GM12801 (cell line): ENCODE results near the gene SHISA9.

Source experiments
- TF ChIP-seq, protein P1 (sequence below): IDR thresholded peaks from one replicate; pipeline ENCODE4 v1.5.1; 2011; ENCODE audit warnings: control low read depth; ENCODE audit not compliant: insufficient read length; ENCODE audit errors: extremely low read depth

The SHISA9 gene

DNA sequence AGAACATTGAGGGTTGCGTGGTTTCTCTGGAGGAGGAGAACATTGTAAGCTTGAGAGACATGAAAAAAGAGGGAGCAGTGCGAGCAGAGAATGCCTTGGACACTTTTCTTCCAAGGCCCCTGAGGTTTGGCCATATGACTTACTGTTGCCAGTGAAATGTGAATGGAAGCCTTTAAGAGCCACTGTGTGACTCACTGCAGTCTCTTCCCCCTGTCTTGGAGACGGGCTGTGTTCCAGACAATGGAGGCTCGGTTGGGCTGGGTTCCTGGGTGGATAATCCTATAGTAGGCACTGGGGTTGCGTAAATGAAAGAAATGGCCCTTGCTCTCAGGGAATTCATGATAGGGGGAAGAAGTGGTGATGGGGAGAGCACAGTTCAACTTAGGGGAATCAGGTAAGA, 75.5 kb downstream of the SHISA9 start:
- TF ChIP-seq, protein P1, sequence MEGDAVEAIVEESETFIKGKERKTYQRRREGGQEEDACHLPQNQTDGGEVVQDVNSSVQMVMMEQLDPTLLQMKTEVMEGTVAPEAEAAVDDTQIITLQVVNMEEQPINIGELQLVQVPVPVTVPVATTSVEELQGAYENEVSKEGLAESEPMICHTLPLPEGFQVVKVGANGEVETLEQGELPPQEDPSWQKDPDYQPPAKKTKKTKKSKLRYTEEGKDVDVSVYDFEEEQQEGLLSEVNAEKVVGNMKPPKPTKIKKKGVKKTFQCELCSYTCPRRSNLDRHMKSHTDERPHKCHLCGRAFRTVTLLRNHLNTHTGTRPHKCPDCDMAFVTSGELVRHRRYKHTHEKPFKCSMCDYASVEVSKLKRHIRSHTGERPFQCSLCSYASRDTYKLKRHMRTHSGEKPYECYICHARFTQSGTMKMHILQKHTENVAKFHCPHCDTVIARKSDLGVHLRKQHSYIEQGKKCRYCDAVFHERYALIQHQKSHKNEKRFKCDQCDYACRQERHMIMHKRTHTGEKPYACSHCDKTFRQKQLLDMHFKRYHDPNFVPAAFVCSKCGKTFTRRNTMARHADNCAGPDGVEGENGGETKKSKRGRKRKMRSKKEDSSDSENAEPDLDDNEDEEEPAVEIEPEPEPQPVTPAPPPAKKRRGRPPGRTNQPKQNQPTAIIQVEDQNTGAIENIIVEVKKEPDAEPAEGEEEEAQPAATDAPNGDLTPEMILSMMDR = no peak

DNA sequence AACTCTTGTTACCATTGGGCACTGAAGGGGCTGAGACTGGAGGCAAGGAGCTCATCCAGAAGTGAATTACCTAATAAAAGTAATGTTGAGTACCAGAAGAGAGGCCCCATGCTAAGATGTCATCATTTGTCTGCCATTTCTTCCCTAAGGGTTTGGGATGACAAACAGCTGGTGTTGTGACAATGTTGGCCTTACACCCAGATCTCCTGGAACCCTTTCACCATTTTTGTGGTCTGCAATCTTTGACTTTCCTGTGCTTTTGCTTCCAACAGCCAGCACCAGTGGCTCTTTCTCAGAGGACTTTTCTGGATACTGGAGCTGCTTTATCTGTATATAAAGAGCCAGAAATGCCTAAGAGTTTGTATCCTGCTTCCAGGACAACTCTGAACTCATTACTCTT, 84.1 kb downstream of the SHISA9 start:
- TF ChIP-seq, protein P1 = no peak

DNA sequence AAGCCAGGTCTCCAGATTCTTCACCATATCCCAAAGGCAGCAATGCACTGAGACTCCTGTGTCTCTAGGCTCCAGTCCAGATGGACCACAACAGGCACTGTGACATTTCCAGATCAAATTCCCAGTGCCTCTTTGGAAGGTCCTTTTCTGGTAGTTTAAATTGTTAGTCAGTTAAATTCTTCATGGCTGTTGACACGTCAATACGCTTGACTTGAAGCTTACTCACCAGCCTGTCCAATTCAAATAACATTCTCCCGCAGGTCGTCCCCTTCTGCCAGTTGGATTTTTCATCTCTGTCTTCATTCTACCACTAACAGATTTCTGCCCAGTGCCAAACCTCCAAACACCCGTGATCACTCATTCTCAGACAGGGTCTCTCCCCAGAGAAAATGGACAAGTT, 86.7 kb downstream of the SHISA9 start:
- TF ChIP-seq, protein P1 = no peak

DNA sequence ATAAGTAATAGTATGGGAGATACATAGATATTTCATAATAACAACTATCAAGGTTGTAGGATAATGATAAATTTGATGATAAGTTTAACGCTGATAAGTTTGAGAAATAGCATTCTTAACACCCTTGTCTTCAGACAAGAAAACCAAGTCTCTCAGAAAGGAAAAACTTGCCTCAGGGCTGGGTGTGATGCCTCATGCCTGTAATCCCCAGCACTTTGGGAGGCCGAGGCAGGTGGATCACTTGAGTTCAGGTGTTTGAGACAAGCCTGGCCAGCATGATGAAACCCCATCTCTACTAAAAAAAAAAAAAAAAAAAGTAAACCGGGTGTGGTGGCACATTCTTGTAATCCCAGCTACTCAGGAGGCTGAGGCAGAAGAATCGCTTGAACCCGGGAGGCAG, 90.7 kb downstream of the SHISA9 start:
- TF ChIP-seq, protein P1 = no peak

DNA sequence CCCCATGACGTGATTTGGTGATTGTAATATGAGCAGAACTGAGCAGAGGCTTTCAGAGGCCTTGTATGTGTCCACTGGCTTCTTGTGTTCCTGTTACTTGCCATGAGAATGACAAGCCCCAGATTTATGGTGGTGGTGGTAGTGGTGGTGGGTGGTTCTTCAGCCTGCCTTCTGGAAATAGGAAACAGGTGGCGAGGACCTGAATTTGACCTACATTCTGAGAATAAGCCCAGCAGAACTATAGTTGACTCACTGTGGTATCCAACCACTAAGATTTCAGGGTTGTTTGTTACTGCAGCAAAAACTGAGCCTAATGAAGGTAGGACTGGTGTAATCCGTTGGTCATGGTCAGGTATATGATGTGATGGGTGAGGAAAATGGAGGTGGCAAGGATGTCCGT, 93.0 kb downstream of the SHISA9 start:
- TF ChIP-seq, protein P1 = no peak

DNA sequence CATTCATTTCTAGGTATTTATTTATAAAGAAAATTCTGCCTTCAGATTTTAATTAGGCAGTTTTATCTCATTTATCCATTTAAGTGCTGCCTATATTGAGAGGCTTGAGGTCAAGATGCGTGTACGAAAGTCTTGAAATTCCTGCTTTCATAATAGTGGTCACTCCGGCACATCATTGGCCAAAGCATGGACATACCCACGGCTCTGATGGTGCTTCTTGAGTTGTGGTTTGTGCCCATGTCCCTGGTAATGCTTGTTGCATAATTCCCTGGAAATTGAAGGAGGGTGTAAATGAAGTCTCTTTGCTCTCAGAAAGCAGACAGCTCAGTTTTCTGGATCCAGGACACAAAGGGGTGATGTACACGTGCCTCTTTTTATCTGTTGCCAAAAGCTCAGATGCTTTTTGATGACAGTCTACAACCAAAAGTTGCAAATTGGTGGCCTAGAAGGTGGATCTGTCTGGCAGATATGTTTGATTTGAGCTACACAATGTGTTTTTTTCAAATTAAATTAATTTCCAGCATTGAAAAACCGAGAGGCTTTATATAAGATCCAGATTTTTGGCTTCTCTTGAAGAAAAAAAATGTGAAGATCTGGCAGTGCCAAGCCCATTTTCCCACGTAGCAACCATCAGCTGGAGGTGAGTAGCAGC, 94.4 kb downstream of the SHISA9 start:
- TF ChIP-seq, protein P1 = no peak

DNA sequence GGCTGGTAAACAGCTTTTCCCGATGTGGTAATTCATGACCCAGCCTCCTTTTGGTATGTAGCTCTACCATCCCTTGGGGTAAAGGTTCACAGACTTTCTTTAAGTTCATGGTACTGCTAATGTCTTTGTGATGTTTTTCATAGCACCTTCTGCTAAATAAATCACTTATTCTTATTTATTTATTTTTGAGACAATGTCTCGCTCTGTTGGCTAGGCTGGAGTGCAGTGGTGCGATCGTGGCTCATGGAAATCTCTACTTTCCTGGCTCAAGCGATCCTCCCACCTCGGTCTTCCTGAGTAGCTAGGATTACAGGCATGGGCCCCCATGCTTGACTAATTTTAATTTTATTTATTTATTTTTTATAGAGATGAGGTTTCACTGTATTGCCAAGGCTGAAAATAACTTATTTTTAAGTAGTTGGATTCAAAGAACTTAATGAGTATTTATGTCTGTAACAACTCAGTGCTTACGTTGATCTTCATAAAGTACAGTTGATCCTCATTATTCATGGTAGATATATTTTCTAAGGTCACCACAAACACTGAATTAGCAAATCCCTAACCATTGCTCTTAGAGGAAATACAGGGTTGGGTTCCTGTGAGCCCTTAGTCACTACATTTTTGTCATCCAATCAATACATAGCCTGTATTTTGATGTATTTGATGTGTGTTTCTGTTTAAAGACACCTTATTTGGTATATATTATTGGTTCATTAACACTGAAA, 97.1 kb downstream of the SHISA9 start:
- TF ChIP-seq, protein P1 = no peak
